GM18505 (cell line): ENCODE measurements around the gene MYPOP.
"Not testable (repeated sequence)": the region's sequence is repeated elsewhere in the genome, so short reads cannot be mapped to it uniquely, and the experiment has no call there.

ENCODE experiments used
- ATAC-seq: cut with Tn5 transposase; IDR thresholded peaks from one replicate; pipeline ENCODE4 v1.9.1; 2021; ENCODE audit not compliant: unreplicated experiment
- POLR2A ChIP-seq: IDR thresholded peaks from 4 replicates; pipeline ENCODE4 v1.6.1; 2011; ENCODE audit warnings: borderline replicate concordance; ENCODE audit not compliant: insufficient read depth, insufficient read length; ENCODE audit errors: extremely low read depth

The MYPOP gene

DNA sequence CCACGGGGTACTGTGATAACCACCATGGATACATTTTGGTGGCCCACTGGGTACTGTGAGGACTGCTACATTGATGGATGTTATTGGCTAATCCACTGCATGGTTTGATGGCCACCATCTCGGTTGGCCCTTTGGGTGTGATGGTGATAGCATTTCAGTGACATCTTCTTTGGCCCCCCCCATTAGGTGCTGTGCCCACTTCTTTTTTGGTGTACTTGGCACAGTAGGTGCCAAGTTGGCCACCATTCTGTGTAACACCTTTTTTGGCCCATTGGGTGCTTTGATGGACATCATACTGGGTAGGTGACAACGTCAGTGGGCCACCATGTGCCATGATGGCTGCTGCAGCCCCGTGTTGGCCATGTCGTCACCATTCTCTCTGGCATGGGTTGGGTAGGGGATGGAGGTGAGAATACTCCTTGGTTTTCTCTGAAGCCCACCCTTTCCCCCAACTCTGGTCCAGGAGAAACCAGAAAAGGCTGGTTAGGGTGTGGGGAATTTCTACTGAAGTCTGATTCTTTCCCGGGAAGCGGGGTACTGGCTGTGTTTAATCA, 29.1 kb downstream of the MYPOP start:
- no peak for ATAC-seq
- no peak for TF ChIP-seq POLR2A

DNA sequence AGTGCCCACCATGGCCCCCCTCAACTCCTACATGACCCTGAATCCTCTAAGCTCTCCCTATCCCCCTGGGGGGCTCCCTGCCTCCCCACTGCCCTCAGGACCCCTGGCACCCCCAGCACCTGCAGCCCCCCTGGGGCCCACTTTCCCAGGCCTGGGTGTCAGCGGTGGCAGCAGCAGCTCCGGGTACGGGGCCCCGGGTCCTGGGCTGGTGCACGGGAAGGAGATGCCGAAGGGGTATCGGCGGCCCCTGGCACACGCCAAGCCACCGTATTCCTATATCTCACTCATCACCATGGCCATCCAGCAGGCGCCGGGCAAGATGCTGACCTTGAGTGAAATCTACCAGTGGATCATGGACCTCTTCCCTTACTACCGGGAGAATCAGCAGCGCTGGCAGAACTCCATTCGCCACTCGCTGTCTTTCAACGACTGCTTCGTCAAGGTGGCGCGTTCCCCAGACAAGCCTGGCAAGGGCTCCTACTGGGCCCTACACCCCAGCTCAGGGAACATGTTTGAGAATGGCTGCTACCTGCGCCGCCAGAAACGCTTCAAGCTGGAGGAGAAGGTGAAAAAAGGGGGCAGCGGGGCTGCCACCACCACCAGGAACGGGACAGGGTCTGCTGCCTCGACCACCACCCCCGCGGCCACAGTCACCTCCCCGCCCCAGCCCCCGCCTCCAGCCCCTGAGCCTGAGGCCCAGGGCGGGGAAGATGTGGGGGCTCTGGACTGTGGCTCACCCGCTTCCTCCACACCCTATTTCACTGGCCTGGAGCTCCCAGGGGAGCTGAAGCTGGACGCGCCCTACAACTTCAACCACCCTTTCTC, 30.1 kb downstream of the MYPOP start:
- no peak for TF ChIP-seq POLR2A
- ATAC-seq = no peak

DNA sequence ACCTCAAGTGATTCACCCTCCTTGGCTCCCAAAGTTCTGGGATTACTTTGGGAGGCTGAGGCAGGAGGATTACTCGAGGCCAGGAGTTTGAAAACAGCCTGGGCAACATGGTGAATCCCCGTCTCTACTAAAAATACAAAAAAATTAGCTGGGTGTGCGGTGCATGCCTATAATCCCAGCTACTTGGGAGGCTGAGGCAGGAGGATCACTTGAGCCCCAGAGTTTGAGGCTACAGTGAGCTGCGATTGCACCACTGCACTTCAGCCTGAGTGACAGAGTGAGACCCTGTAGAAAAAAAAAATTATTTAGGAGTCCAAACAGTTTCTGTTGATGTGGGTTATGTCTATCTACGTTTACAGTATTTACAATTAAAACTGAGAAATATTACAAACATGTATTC, 31.6 kb downstream of the MYPOP start:
- no peak for ATAC-seq
- no peak for TF ChIP-seq POLR2A

DNA sequence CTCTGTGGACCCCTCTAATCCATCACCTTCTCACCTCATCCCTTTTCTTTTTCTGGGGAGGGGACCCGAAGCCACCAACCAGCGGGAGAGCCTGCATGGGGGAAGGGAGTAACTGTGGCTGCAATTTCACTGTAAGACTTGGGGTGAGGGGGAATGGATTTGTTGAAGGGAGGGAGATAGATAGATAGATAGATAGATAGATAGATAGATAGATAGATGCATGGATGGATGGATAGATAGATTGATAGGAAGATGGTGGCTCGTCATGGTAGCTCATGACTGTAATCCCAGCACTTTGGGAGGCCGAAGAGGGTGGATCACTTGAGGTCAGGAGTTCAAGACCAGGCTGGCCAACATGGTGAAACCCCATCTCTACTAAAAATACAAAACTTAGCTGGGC, 35.2 kb downstream of the MYPOP start:
- not testable (repeated sequence) for ATAC-seq

DNA sequence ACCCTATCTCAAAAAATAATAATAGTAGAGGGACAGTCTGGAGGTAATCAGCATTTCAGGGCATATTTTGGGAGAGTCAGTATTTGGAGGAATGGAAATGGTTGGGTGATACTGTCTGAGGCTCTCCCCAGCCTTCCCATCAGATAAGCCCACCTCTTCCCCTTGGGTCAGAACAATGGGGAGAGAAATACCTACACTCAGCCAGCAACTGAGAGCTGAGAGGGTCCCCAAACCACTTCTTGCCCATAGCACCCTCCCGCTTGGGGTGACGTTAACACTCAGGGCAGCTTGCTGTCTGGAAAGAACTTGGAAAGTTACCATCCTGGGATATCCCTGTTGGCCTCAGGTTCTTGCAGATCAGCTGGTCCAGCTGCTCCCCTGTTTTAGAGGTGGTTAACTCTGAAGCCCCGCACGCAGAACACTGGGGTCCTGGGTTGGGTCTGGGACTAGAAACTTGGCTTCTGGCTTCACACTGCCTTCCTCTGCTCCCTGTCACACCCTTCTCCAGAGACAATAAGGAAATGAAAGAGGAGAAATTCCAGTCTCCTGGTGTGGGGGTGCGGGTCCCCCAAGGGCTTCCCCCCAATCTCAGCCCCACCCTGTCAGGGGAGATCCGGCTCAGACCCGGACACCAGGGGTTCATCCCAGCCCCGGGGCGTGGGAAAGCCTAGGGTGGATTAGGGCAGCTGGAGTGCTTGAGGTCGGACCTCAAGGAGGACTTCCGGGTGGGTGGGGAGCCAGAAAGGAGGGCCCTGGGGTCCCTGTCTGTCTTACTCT, 35.8 kb downstream of the MYPOP start:
- TF ChIP-seq POLR2A = no peak
- no peak for ATAC-seq

DNA sequence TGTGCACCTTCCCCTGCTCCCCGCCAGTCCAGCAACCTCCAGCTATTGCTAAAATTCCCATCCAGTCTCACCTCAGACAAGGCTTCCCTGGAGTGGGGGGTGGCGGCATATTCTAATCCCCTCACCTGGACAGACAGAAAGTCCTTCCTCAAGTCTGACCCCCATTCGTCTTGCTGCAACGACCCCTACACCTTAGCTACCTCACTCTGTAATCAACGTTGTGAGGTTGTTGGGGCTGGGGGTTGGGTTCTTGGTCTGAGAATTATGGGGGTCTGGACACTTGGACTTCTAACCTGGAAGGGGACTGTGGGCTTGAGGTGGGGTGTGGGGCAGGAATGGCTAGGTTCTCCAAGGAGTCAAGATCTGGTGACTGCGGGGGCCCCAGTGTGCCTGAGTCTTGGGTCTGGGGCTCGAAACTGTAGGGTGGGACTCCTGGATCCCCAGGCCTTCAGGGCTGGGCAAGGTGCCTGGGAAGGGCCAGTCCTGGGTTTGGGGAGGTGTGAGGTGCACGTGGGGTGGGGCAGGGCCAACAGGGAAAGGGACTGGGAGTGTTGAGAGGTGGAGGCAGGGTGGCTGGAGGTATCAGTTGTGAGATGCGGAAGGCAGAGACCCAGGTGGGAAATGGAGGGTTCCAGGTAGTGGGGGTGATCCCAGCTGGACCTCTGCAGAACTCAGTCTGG, 37.0 kb downstream of the MYPOP start:
- no peak for ATAC-seq
- no peak for TF ChIP-seq POLR2A

DNA sequence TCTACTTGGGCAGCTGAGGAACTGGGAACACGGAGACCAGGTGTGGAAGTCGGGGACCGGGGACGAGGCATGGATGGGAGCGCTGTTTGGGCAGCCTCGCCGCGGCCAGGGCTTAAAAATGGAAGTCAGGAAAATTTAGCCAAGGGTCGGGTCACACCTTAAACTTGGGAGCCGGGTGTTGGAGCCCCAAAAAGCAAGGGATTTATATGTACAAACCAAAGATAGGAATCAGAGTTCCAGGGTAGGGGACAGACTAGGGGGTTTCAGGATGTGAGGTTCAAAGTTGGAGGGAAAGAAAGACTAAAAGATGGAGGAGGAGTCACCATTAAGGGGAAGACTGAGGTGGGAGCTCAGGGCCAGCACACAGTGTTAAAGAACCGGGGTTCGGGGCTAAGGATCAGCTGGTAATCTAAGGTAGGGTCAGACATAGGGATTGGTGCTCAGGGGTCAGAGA, 37.8 kb downstream of the MYPOP start:
- no peak for TF ChIP-seq POLR2A
- no peak for ATAC-seq

DNA sequence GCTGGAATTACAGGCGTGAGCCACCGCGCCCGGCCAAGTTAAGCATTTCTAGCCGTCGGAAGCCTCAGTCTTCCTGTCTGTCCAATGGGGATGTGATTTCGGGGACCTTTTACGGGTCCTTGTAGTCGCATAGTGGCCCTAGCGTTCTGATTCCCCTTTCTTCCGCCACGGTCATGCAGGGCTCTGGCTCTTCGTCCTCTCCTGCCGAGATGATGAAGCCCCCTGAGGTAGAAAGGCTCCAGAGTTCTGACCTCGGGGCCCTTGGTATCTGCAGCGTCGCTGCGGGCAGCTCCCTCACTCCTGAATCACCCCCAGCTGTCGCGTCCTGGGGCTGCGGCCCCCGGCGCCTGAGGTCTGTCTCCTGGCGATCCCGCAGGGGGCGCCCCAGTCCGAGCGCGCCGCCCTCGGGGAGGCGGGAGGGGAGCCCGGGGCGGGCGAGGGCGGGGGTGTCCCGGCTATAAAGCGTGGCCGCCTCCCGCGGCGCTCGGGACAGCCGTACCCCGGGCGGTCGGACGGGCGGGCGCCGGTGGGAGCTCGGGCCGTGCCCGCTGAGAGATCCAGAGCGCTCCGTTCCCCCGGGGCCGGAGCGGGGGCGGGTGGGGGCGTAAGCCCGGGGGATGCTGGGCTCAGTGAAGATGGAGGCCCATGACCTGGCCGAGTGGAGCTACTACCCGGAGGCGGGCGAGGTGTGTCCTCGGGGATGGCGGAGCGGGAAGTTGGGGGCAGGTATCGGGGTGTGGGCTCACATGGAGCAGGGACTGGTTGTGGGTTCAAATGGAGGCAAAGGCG, 38.4 kb downstream of the MYPOP start, which contains the start of gene FOXA3:
Gene FOXA3, plus strand, starts transcription at position 487 of the 789 bp plus-strand sequence. Its CDS starts 131 bp downstream, at position 618.
- TF ChIP-seq POLR2A = peak; percentile 19
- ATAC-seq = peak; percentile 36

DNA sequence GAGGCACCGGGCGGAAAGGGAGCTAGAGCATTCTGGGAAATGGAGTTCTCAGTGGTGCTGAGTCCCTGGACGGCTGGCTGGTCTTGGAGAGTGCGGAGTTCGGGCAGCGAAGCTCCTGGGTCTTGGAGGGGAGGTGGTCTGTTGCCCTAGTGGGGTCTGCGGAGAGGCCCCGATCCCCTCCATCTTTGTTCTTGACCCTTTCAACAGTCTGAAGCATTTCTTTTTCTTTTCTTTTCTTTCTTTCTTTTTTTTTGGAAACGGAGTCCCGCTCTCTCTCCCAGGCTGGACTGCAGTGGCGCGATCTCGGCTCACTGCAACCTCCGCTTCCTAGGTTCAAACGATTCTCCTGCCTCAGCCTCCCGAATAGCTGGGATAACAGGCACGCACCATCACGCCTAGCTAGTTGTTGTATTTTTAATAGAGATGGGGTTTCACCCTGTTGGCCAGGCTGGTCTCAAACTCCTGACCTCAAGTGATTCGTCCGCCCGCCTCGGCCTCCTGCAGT, 39.0 kb downstream of the MYPOP start:
- TF ChIP-seq POLR2A = no peak
- no peak for ATAC-seq

DNA sequence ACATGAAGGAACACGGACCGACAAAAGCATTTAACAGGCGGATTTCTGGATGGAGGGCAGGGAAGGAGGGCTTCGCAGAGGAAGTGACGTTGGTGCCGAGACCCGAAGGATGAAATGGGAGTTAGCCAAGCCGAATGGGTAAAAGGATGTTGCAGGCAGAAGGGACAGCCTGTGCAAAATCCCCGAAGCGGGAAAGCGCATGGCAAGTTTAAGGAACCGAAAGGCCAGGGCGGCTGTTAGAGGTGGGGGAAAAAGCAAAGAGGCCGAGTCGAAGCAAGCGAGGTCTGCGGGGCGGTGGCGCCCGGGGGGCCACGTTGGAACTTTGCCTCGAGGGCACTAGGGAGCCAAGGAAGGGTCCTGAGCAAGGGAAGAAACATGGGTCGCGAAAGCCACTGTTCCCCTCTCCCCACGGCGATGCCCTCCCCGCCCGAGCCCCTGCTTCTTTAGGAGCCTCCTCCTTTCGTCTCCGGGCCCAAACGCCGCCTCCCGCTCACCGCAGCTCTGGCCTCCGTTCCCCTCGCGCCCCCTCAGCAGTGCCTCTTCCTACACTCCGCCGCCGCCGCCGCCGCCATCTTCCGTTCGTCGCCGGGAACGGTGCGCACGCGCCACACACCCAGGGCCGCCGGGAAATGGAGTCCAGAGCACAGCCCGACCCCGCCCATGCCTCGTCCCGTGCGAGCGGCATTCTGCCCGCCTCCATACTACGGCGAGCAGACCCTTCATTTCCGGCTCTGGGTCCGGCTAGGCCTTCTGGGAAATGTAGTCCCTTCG, 39.7 kb downstream of the MYPOP start, which contains the start of gene SYMPK:
Gene SYMPK, minus strand, starts transcription at position 584 of the 771 bp plus-strand sequence. CDS start 8,652 bp downstream, outside the sequence.
- ATAC-seq = peak; percentile 86
- TF ChIP-seq POLR2A = peak; percentile 75

DNA sequence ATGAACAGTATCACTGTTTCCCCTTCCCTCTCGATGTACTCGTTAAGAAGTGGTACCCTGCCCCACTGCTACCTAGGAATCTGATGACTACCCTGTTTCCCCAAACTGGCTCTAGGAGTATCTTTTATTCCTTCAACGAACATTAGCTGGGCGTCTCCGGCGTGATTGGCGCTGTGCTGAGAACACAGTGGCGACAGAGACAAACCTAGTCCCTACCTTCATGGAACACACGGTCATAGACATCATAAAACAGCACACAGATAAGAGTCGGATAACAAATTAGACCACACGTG, 40.2 kb downstream of the MYPOP start:
- TF ChIP-seq POLR2A = no peak
- no peak for ATAC-seq
